K562 (cell line): Measurements from ENCODE around the gene MACROD2. TPM values are rescaled to one million over a fixed set of nuclear protein-coding genes. Genes with fewer than 3 reads are reported as not detected.

Experiments used
- ATAC-seq: fragments of 200-7000 bp; cut with Tn5 transposase; 3 replicates; pipeline ENCODE4 v1.9.1; 2020; ENCODE audit warnings: moderate library complexity
- BruUV-seq: library from RNA; stranded (reverse); fragments of 400-500 nt; replicated peaks from 2 replicates; lab custom pipeline; 2021; lab: Mats Ljungman, UMichigan
- CTCF ChIA-PET: fragments of 300-600 bp; formaldehyde crosslinking; extraction: SDS; loops from one replicate; lab custom pipeline; 2021; ENCODE audit warnings: low intra/inter-chr PET ratio; lab: Yijun Ruan, JAX
- POLR2A ChIA-PET: fragments of 300-600, 350-650 bp; sonication (Branson Sonifier 250); formaldehyde crosslinking; extraction: SDS; loops from one replicate; lab custom pipeline; 2021; ENCODE audit warnings: antibody characterized with exemption, inconsistent platforms; lab: Yijun Ruan, JAX
- DNase-seq, 4 experiments: peaks; one replicate each; pipeline versions ENCODE4 v3.0.0 to v3.0.0-alpha.2; 2011 to 2018; ENCODE audit warnings: low spot score in 3 of 4, mixed read lengths in 3 of 4; ENCODE audit errors: extremely low read depth in 1 of 4
- FAIRE-seq: peaks from 2 replicates; lab custom pipeline; 2011; peaks lifted over from hg19 to GRCh38; lab: Jason Lieb, UNC
- H2AFZ ChIP-seq: 2 replicates; pipeline ENCODE4 v1.6.0; 2011; ENCODE audit warnings: low read depth, low read length, control low read depth, inconsistent platforms
- H3K27ac ChIP-seq: fragments of 200-600 bp; 3 replicates; pipeline ENCODE4 v1.8.0; 2011; ENCODE audit warnings: low read depth, mild to moderate bottlenecking, control low read depth, inconsistent platforms, low read length, moderate library complexity, mixed read lengths; ENCODE audit errors: extremely low read depth
- H3K27me3 ChIP-seq, 2 experiments: fragments of 300-600 bp in 1 of 2; 2 replicates in 1 of 2; 3 replicates in 1 of 2; pipeline versions ENCODE4 v1.6.0 to v1.8.0; 2011; ENCODE audit warnings: inconsistent platforms in 2 of 2, low read length in 2 of 2, mild to moderate bottlenecking in 1 of 2, mixed read lengths in 1 of 2, moderate library complexity in 1 of 2; ENCODE audit not compliant: control insufficient read depth in 2 of 2, insufficient read depth in 2 of 2
- H3K36me3 ChIP-seq: fragments of 300-600 bp; 3 replicates; pipeline ENCODE4 v1.8.0; 2011; ENCODE audit warnings: mild to moderate bottlenecking, low read length, inconsistent platforms; ENCODE audit not compliant: control insufficient read depth, insufficient read depth
- H3K4me1 ChIP-seq, 2 experiments: fragments of 200-600 bp in 1 of 2; replicated peaks in 1 of 2; 2 replicates in 1 of 2; 3 replicates in 1 of 2; pipeline versions ENCODE4 v1.5.1 to v1.8.0; 2011; ENCODE audit warnings: inconsistent platforms in 2 of 2, low read length in 2 of 2, mild to moderate bottlenecking in 1 of 2, mixed read lengths in 1 of 2, moderate library complexity in 1 of 2; ENCODE audit not compliant: control insufficient read depth in 2 of 2, insufficient read depth in 2 of 2
- H3K4me2 ChIP-seq: 2 replicates; pipeline ENCODE4 v1.6.1; 2011; ENCODE audit warnings: low read length, control low read depth, inconsistent platforms, mixed read lengths; ENCODE audit not compliant: insufficient read depth
- H3K4me3 ChIP-seq: fragments of 200-600 bp; sonication (generic), shearing (Covaris generic); 2 replicates; pipeline ENCODE4 v1.5.1; 2016; ENCODE audit warnings: control low read depth, inconsistent platforms
- H3K79me2 ChIP-seq: fragments of 200-600 bp; 3 replicates; pipeline ENCODE4 v1.8.0; 2011; ENCODE audit warnings: low read length, inconsistent platforms; ENCODE audit not compliant: control insufficient read depth, insufficient read depth
- H3K9ac ChIP-seq, 2 experiments: 2 replicates each; pipeline versions ENCODE4 v1.6.0 to v1.6.1; 2011; ENCODE audit warnings: low read depth in 2 of 2, low read length in 2 of 2, control low read depth in 1 of 2, inconsistent platforms in 1 of 2, mild to moderate bottlenecking in 1 of 2, mixed read lengths in 1 of 2; ENCODE audit not compliant: insufficient read depth in 1 of 2
- H3K9me1 ChIP-seq: one replicate; pipeline ENCODE4 v1.6.0; 2011; ENCODE audit warnings: inconsistent platforms, mild to moderate bottlenecking, low read length, moderate library complexity; ENCODE audit not compliant: control insufficient read depth, insufficient read depth
- H3K9me3 ChIP-seq: replicated peaks from 2 replicates; pipeline ENCODE4 v1.5.1; 2011; ENCODE audit warnings: low read depth, low read length, inconsistent platforms; ENCODE audit not compliant: control insufficient read depth, insufficient read depth
- H4K20me1 ChIP-seq: replicated peaks from 2 replicates; pipeline ENCODE4 v1.6.1; 2011; ENCODE audit warnings: low read length, inconsistent platforms, mixed read lengths; ENCODE audit not compliant: control insufficient read depth, insufficient read depth
- ETS2 ChIP-seq: IDR thresholded peaks from 2 replicates; pipeline ENCODE4 v1.6.1; 2016; ENCODE audit warnings: borderline replicate concordance, missing genetic modification characterization, mild to moderate bottlenecking, moderate library complexity, missing compliant biosample characterization; ENCODE audit not compliant: poor library complexity, severe bottlenecking
- GABPB1 ChIP-seq: sonication (generic); formaldehyde crosslinking; IDR thresholded peaks from 2 replicates; pipeline ENCODE4 v1.8.0; 2022; ENCODE audit warnings: mild to moderate bottlenecking, missing genetic modification reagents
- HNRNPK ChIP-seq: fragments of 200-400 bp; formaldehyde crosslinking; IDR thresholded peaks from one replicate; pipeline ENCODE4 v1.6.1; 2018; ENCODE audit warnings: mild to moderate bottlenecking, low read depth, low read length; ENCODE audit not compliant: poor library complexity, severe bottlenecking
- MCM2 ChIP-seq: fragments of 450-650 bp; IDR thresholded peaks from 2 replicates; pipeline ENCODE4 v1.6.1; 2017; ENCODE audit warnings: low read depth, mild to moderate bottlenecking
- NCOA2 ChIP-seq, 2 experiments: fragments of 450-650 bp; IDR thresholded peaks; 2 replicates each; pipeline ENCODE4 v1.6.1; 2018; ENCODE audit warnings: mild to moderate bottlenecking in 2 of 2, moderate library complexity in 1 of 2; ENCODE audit not compliant: partially characterized antibody in 2 of 2
- POLR2G ChIP-seq: fragments of 200-400 bp; formaldehyde crosslinking; IDR thresholded peaks from 2 replicates; pipeline ENCODE4 v1.6.1; 2017; ENCODE audit warnings: low read depth, mild to moderate bottlenecking, antibody characterized with exemption, low read length, moderate library complexity
- SMAD2 ChIP-seq: fragments of 150-350 bp; IDR thresholded peaks from 2 replicates; pipeline ENCODE4 v1.6.1; 2014; ENCODE audit warnings: low read depth, mild to moderate bottlenecking, low read length
- SREBF1 ChIP-seq: fragments of 150-350 bp; IDR thresholded peaks from 2 replicates; pipeline ENCODE4 v1.6.1; 2014; ENCODE audit warnings: antibody characterized with exemption, low read depth, low read length, borderline replicate concordance
- STAT5A ChIP-seq: IDR thresholded peaks from 2 replicates; pipeline ENCODE4 v1.6.1; 2012; ENCODE audit warnings: low read length, inconsistent platforms, borderline replicate concordance
- TCF3 ChIP-seq: sonication (generic); formaldehyde crosslinking; IDR thresholded peaks from 2 replicates; pipeline ENCODE4 v1.4.0; 2020; ENCODE audit warnings: mild to moderate bottlenecking, missing genetic modification reagents
- ZNF121 ChIP-seq: sonication (generic); formaldehyde crosslinking; conservative IDR thresholded peaks from 2 replicates; pipeline ENCODE4 v1.8.0; 2022; ENCODE audit warnings: missing genetic modification reagents
- ZNF175 ChIP-seq: fragments of 200-800 bp; sonication (Bioruptor generic); IDR thresholded peaks from 2 replicates; pipeline ENCODE4 v1.6.1; 2016; ENCODE audit warnings: low read depth, mild to moderate bottlenecking, missing genetic modification characterization, missing compliant biosample characterization
- ZNF23 ChIP-seq: fragments of 250-450 bp; sonication (Bioruptor Pico); IDR thresholded peaks from 2 replicates; pipeline ENCODE4 v1.4.0; 2020; ENCODE audit warnings: mild to moderate bottlenecking
- ZNF436 ChIP-seq: fragments of 250-450, 450-650 bp; sonication (Bioruptor Pico); formaldehyde crosslinking; IDR thresholded peaks from 2 replicates; pipeline ENCODE4 v1.7.0; 2020; ENCODE audit warnings: mild to moderate bottlenecking
- ZNF79 ChIP-seq: fragments of 250-450 bp; sonication (Bioruptor Pico); IDR thresholded peaks from 2 replicates; pipeline ENCODE4 v1.4.0; 2020; ENCODE audit warnings: low read depth, mild to moderate bottlenecking, moderate library complexity
- WGBS: fragments of 100-300 bp; shearing (Covaris generic); methylation state at CpG from one replicate; pipeline ENCODE4 v1.1.6; 2016; ENCODE audit warnings: low coverage, mixed read lengths; ENCODE audit not compliant: insufficient coverage; ENCODE audit errors: missing lambda C conversion rate; 5-methylcytosine and 5-hydroxymethylcytosine counted together
- in situ Hi-C: fragments of 300-500 bp; cut with MboI; formaldehyde crosslinking; loops from 4 replicates; pipeline ENCODE4 v1.15.0; 2018; ENCODE audit warnings: inconsistent platforms, mixed read lengths
- intact Hi-C: fragments of 100-400 bp; cut with micrococcal nuclease; formaldehyde crosslinking; loops from 2 replicates; pipeline ENCODE4 v1.14.2; 2022
- polyA plus RNA-seq, 8 experiments: library from polyadenylated mRNA; depleted of rRNA in 4 of 8; stranded (reverse) in 5 of 8; unstranded in 3 of 8; fragments of >200 nt; fragmentation: Nextera tagmentation in 2 of 8; fragmentation: Illumina TruSeq in 1 of 8; extraction: Ambion mirVana in 2 of 8; extraction: Trizol in 1 of 8; gene quantifications; 2 replicates each; pipeline versions ENCODE4 v1.2.1 to v1.2.3, GENCODE V29; 2011 to 2014; ENCODE audit warnings: inconsistent platforms in 1 of 8, missing spikeins in 1 of 8
- total RNA-seq, 7 experiments: library from RNA; depleted of rRNA in 6 of 7; stranded (reverse); fragments of >200 nt in 6 of 7; fragmentation: Illumina TruSeq in 2 of 7; extraction: Trizol in 2 of 7; gene quantifications; 2 replicates each; pipeline versions ENCODE4 v1.2.1 to v1.2.3, GENCODE V29; 2011 to 2021; ENCODE audit warnings: low replicate concordance in 1 of 7
- TF ChIP-seq, protein P1 (sequence below): sonication (generic); formaldehyde crosslinking; IDR thresholded peaks from 2 replicates; pipeline ENCODE4 v1.8.1; 2023; ENCODE audit warnings: mild to moderate bottlenecking, missing genetic modification reagents
- TF ChIP-seq, protein P2 (sequence below), 3 experiments: fragments of 200-800 bp in 1 of 3; sonication (Bioruptor generic) in 1 of 3; sonication (generic) in 1 of 3; formaldehyde crosslinking in 1 of 3; IDR thresholded peaks; 2 replicates each; pipeline versions ENCODE4 v1.6.1 to v1.8.0; 2016 to 2022; ENCODE audit warnings: mild to moderate bottlenecking in 2 of 3, missing compliant biosample characterization in 2 of 3, missing genetic modification characterization in 2 of 3, missing genetic modification reagents in 1 of 3
- TF ChIP-seq, protein P3 (sequence below): fragments of 450-650 bp; conservative IDR thresholded peaks from 2 replicates; pipeline ENCODE4 v1.6.1; 2016; ENCODE audit warnings: missing genetic modification characterization, low read depth, mild to moderate bottlenecking, missing compliant biosample characterization, moderate library complexity

The MACROD2 gene
- total and polyA plus RNA-seq, 9 of the 15 experiments (the other 6 are each of a cell fraction or from before 2014, with no cell fraction given), result not detected

DNA sequence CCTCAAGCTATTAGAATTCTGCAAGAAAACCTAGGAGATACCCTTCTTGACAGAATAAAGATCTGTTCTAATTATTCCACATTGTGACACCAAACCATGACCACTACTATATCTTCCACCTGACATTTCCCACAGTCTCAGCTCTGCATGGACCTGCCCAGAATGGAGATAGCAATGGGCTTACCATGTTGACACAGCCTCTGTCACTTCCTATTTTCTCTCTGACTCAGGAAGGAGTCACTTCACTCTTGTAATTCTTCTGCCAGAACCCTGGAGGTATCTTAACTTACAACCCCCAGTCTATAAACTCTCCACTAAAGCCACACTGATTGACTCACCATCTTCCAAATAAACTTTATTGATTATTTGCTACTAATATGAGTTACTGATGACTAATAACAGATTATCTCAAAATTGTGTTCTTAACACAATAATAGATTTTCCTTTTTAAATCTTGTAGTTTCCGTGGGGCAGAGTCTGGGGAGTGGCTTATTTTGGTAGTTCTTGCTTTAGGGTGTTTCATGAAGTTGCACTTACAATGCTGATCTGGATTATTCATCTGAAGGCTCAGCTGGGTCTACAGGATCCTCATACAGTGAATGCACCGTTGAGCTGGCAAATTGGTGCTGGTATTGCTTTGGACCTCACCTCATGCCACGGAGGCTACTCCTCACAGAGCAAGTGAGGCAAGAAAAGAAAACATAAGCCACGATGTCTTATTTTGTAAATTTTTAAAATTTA lies 1708.0 kb downstream of the MACROD2 start:
- H3K27me3 ChIP-seq, result no peaks in the 10 kb centered on the region
- H3K36me3 ChIP-seq, result no peaks in the 10 kb centered on the region
- no peak overlapping the region for H3K27ac ChIP-seq
- ChIA-PET CTCF (no interaction called here), POLR2A (no interaction called here)
- WGBS, result 0% methylated on average over 4 of the region's 4 CpGs
- intact Hi-C loops, result no loop called here
- no peaks in the 10 kb centered on the region for H3K79me2 ChIP-seq
- no peaks in the 10 kb centered on the region for H3K9me3 ChIP-seq
- ATAC-seq (no peak), FAIRE-seq (no peak), DNase-seq (no peak)
- no peak overlapping the region for H2AFZ ChIP-seq
- H3K4me3 ChIP-seq, result no peak overlapping the region
- H4K20me1 ChIP-seq, result no peaks in the 10 kb centered on the region
- H3K4me2 ChIP-seq, result no peak overlapping the region
- BruUV-seq, result no TSS peak
- in situ Hi-C loops, result loop anchor here (25.0 kb wide), 1 partner anchor 1059 kb away; no protein-coding TSS in a partner anchor
- no peaks in the 10 kb centered on the region for H3K4me1 ChIP-seq
- no peak overlapping the region for H3K9ac ChIP-seq
- no peaks in the 10 kb centered on the region for H3K9me1 ChIP-seq
- TF ChIP-seq GABPB1 (CRISPR knock-in tag) (no peak), POLR2G (no peak), ZNF79 (CRISPR knock-in tag) (no peak), SMAD2 (no peak), STAT5A (no peak), MCM2 (no peak), NCOA2 (IDR thresholded peaks at IDR 0.05; ENCODE audit: partially characterized antibody in 2 of 2) (no peak), TCF3 (no peak), ZNF175 (CRISPR knock-in tag) (no peak), ETS2 (tag) (no peak), ZNF121 (CRISPR knock-in tag) (no peak), ZNF436 (CRISPR knock-in tag) (no peak), ZNF23 (no peak), SREBF1 (no peak), HNRNPK (no peak)
- TF ChIP-seq, protein P1, sequence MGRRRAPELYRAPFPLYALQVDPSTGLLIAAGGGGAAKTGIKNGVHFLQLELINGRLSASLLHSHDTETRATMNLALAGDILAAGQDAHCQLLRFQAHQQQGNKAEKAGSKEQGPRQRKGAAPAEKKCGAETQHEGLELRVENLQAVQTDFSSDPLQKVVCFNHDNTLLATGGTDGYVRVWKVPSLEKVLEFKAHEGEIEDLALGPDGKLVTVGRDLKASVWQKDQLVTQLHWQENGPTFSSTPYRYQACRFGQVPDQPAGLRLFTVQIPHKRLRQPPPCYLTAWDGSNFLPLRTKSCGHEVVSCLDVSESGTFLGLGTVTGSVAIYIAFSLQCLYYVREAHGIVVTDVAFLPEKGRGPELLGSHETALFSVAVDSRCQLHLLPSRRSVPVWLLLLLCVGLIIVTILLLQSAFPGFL (CRISPR knock-in tag), result no peak
- TF ChIP-seq, protein P2, sequence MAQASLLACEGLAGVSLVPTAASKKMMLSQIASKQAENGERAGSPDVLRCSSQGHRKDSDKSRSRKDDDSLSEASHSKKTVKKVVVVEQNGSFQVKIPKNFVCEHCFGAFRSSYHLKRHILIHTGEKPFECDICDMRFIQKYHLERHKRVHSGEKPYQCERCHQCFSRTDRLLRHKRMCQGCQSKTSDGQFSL (CRISPR knock-in tag; IDR thresholded peaks at IDR 0.05), result no peak
- TF ChIP-seq, protein P2 (tag; IDR thresholded peaks at IDR 0.05), result no peak
- TF ChIP-seq, protein P3, sequence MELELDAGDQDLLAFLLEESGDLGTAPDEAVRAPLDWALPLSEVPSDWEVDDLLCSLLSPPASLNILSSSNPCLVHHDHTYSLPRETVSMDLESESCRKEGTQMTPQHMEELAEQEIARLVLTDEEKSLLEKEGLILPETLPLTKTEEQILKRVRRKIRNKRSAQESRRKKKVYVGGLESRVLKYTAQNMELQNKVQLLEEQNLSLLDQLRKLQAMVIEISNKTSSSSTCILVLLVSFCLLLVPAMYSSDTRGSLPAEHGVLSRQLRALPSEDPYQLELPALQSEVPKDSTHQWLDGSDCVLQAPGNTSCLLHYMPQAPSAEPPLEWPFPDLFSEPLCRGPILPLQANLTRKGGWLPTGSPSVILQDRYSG (tag), result no peak
